ENCODE results near the gene VAV3. TPM values are rescaled to one million over a fixed set of nuclear protein-coding genes. Genes with fewer than 3 reads are reported as not detected.

VAV3 gene
- total and polyA plus RNA-seq, 2 of the 8 experiments (the other 6 are each of a cell fraction or from before 2014, with no cell fraction given) = 2.9 to 7.9 TPM

DNA sequence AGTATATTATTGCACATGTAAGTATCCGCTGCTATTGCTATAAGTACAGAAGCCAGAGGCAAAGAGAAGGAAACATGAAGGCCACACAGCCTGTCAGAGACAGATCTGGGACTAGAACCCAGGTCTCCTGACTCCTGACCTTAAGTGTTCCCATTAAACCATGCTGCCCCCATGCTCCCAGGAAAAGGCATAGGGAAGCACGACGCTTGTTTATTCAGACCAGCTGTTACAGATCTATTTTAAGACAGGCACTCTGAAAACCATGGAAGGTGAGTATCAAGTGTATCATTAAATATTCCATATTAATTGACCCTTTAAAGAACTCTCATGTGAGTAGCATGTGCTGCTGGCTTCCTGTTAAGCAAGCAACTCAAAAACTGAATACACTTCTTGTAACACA is 11.4 kb downstream of the VAV3 start:
- H3K27ac ChIP-seq (ENCODE audit: low read depth, low read length) = no peak overlapping the region
- no peak overlapping the region for H3K9ac ChIP-seq (replicated peaks in 1 of 4; ENCODE audit: extremely low read depth in 1 of 4, low read depth in 3 of 4, low read length in 3 of 4)
- H3K4me1 ChIP-seq (replicated peaks in 1 of 4; ENCODE audit: control insufficient read depth in 3 of 4, insufficient read depth in 4 of 4, low read length in 3 of 4) = 0 out of 7 replicates have a peak, but pooled peaks cover 0 to 4% (median 0%) of the 10 kb centered on the region in 4 experiments
- H2BK5ac ChIP-seq (ENCODE audit: low read depth, low read length) = no peak overlapping the region
- H2AK5ac ChIP-seq (ENCODE audit: low read depth, low read length) = no peak overlapping the region
- no peak overlapping the region for H2BK15ac ChIP-seq (ENCODE audit: low read length)
- H3K9me3 ChIP-seq (ENCODE audit: insufficient read depth in 2 of 2, low read depth in 1 of 2, low read length in 1 of 2) = no peaks in the 10 kb centered on the region
- peaks cover 0 to 4% of the 10 kb centered on the region in 2 experiments; a peak in 3 of 4 replicates for H3K79me2 ChIP-seq (ENCODE audit: control insufficient read depth in 1 of 2, insufficient read depth in 2 of 2, low read length in 2 of 2)
- no peaks in the 10 kb centered on the region for H3K27me3 ChIP-seq (replicated peaks in 1 of 4; ENCODE audit: control insufficient read depth in 3 of 4, extremely low read depth in 1 of 4, insufficient read depth in 3 of 4, low read length in 3 of 4)
- no peaks in the 10 kb centered on the region for H4K20me1 ChIP-seq (replicated peaks in 1 of 2; ENCODE audit: control insufficient read depth in 1 of 2, insufficient read depth in 2 of 2, low read length in 2 of 2)
- no peak overlapping the region for H2BK120ac ChIP-seq (replicated peaks; ENCODE audit: low read depth, low read length)
- H3K56ac ChIP-seq (replicated peaks; ENCODE audit: insufficient read length, low read depth, low read length) = no peak overlapping the region
- no peak overlapping the region for H3K23ac ChIP-seq (ENCODE audit: insufficient read length)
- no peaks in the 10 kb centered on the region for H3K23me2 ChIP-seq (ENCODE audit: low read depth, low read length)
- DNase-seq (ENCODE audit: low read depth in 1 of 2, low spot score in 2 of 2) = no peak
- FAIRE-seq = no peak
- H4K5ac ChIP-seq (ENCODE audit: insufficient read length, low read depth, low read length) = no peak overlapping the region
- H4K8ac ChIP-seq (ENCODE audit: extremely low read depth, insufficient read depth, low read length) = no peak overlapping the region
- no peak overlapping the region for H3K4me2 ChIP-seq (ENCODE audit: insufficient read depth in 1 of 2, low read depth in 2 of 2, low read length in 2 of 2)
- H2AFZ ChIP-seq (ENCODE audit: low read length) = no peak overlapping the region
- no peak overlapping the region for H3K4me3 ChIP-seq (ENCODE audit: extremely low read depth in 1 of 4, insufficient read depth in 2 of 4, low read depth in 3 of 4, low read length in 4 of 4)
- CTCF ChIA-PET (ENCODE audit: partially characterized antibody) = no interaction called here
- no peak overlapping the region for H4K91ac ChIP-seq (replicated peaks; ENCODE audit: insufficient read length, low read length)
- H2BK20ac ChIP-seq (ENCODE audit: low read length) = no peak overlapping the region
- 80% methylated on average over 3 of the region's 3 CpGs; no CpG with 5 or more reads in 1 of the 2 experiments for WGBS, 2 experiments (ENCODE audit: extremely low coverage in 1 of 2, insufficient coverage in 1 of 2, insufficient read length in 1 of 2, insufficient replicate concordance in 2 of 2, low coverage in 1 of 2, low lambda C conversion rate in 2 of 2, missing lambda C conversion rate in 1 of 2)
- no peaks in the 10 kb centered on the region for H3K36me3 ChIP-seq (ENCODE audit: control insufficient read depth in 2 of 4, insufficient read depth in 4 of 4, low read length in 3 of 4)
- no peak for TF ChIP-seq CHD1 (IDR thresholded peaks at IDR 0.05; ENCODE audit: low read depth, low read length)
- no peak for TF ChIP-seq CHD2 (IDR thresholded peaks at IDR 0.05; ENCODE audit: low read length)
- TF ChIP-seq KDM4A (IDR thresholded peaks at IDR 0.05; ENCODE audit: low read depth, low read length, severe bottlenecking) = no peak
- TF ChIP-seq, protein P1, sequence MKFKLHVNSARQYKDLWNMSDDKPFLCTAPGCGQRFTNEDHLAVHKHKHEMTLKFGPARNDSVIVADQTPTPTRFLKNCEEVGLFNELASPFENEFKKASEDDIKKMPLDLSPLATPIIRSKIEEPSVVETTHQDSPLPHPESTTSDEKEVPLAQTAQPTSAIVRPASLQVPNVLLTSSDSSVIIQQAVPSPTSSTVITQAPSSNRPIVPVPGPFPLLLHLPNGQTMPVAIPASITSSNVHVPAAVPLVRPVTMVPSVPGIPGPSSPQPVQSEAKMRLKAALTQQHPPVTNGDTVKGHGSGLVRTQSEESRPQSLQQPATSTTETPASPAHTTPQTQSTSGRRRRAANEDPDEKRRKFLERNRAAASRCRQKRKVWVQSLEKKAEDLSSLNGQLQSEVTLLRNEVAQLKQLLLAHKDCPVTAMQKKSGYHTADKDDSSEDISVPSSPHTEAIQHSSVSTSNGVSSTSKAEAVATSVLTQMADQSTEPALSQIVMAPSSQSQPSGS (IDR thresholded peaks at IDR 0.05; ENCODE audit: low read length) = no peak
- TF ChIP-seq POLR2AphosphoS5 (IDR thresholded peaks at IDR 0.05; ENCODE audit: low read depth, low read length) = no peak
- TF ChIP-seq POU5F1 (IDR thresholded peaks at IDR 0.05; ENCODE audit: low read depth, low read length) = no peak
- no peak for TF ChIP-seq SAP30 (IDR thresholded peaks at IDR 0.05; ENCODE audit: insufficient read depth, insufficient replicate concordance, low read length)
- no peak for TF ChIP-seq CBX5 (IDR thresholded peaks at IDR 0.05; ENCODE audit: low read depth, low read length)
- TF ChIP-seq EP300 (IDR thresholded peaks at IDR 0.05; ENCODE audit: borderline replicate concordance in 1 of 2, low read depth in 2 of 2, low read length in 2 of 2) = no peak
- no peak overlapping the region for H3K4ac ChIP-seq (replicated peaks; ENCODE audit: insufficient read length, low read depth, low read length)
- no peak overlapping the region for H3K14ac ChIP-seq (ENCODE audit: insufficient read length)
- no peaks in the 10 kb centered on the region; the same call in 1 of the 2 replicates for H3K79me1 ChIP-seq (ENCODE audit: low read depth, low read length)
- H2BK12ac ChIP-seq (ENCODE audit: low read depth, low read length) = no peak overlapping the region
- H3K18ac ChIP-seq (ENCODE audit: extremely low read depth, low read length) = no peak overlapping the region
- POLR2A ChIA-PET (ENCODE audit: partially characterized antibody) = interaction anchor here (1.5 kb wide), 1 partner anchor 8 kb away, joined by 3 read pairs; no protein-coding TSS in a partner anchor
